B cell (primary cell): ENCODE measurements around the gene AARS2. TPM values are rescaled to one million over a fixed set of nuclear protein-coding genes. Genes with fewer than 3 reads are reported as not detected.

Experiments used
- ATAC-seq: fragments of 200-7000 bp; cut with Tn5 transposase; one replicate; pipeline ENCODE4 v1.10.0; 2021; ENCODE audit warnings: low read depth, mild to moderate bottlenecking, moderate number of reproducible peaks, moderate library complexity
- CTCF ChIA-PET: fragments of 350-600 bp; sonication (Branson Sonifier 250); formaldehyde crosslinking; loops from one replicate; lab custom pipeline; 2021; ENCODE audit warnings: antibody characterized with exemption, inconsistent platforms; lab: Charles Lee
- POLR2A ChIA-PET: fragments of 350-600 bp; sonication (Branson Sonifier 250); formaldehyde crosslinking; loops from one replicate; lab custom pipeline; 2021; ENCODE audit warnings: antibody characterized with exemption; lab: Charles Lee
- DNase-seq: peaks from one replicate; pipeline ENCODE4 v3.0.0; 2013
- H2AFZ ChIP-seq: 2 replicates; pipeline ENCODE4 v1.6.1; 2012; ENCODE audit warnings: mild to moderate bottlenecking, low read depth, low read length; ENCODE audit not compliant: insufficient read depth, poor library complexity, severe bottlenecking
- H3K27ac ChIP-seq, 2 donors: 1 replicate in 1 of 2; 2 replicates in 1 of 2; pipeline ENCODE4 v1.5.1; 2012 to 2013; ENCODE audit warnings: low read length in 2 of 2, mild to moderate bottlenecking in 2 of 2, moderate library complexity in 1 of 2
- H3K27me3 ChIP-seq, 4 experiments: fragments of 200-600 bp in 1 of 4; sonication (generic) in 1 of 4; replicated peaks in 1 of 4; 1 replicate in 2 of 4; 2 replicates in 2 of 4; pipeline versions ENCODE4 v1.6.1 to v1.7.0; 2013 to 2016; ENCODE audit warnings: low read length in 3 of 4, mild to moderate bottlenecking in 2 of 4, mixed read lengths in 1 of 4, moderate library complexity in 1 of 4; ENCODE audit not compliant: insufficient read depth in 4 of 4, control insufficient read depth in 3 of 4; ENCODE audit errors: control extremely low read depth in 1 of 4
- H3K36me3 ChIP-seq, 2 experiments: replicated peaks in 1 of 2; 1 replicate in 1 of 2; 2 replicates in 1 of 2; pipeline versions ENCODE4 v1.6.1 to v1.7.1; 2013; ENCODE audit warnings: low read length in 1 of 2; ENCODE audit not compliant: insufficient read depth in 2 of 2, control insufficient read depth in 1 of 2; ENCODE audit errors: control extremely low read depth in 1 of 2, extremely low read depth in 1 of 2
- H3K4me1 ChIP-seq, 2 donors: fragments of 200-600 bp in 1 of 2; sonication (generic) in 1 of 2; 1 replicate in 1 of 2; 2 replicates in 1 of 2; pipeline versions ENCODE4 v1.5.1 to v1.6.1; 2013 to 2017; ENCODE audit warnings: low read length in 2 of 2; ENCODE audit not compliant: control insufficient read depth in 2 of 2, insufficient read depth in 2 of 2
- H3K4me2 ChIP-seq: replicated peaks from 2 replicates; pipeline ENCODE3; 2012; ENCODE audit warnings: mild to moderate bottlenecking, low read depth, low read length; ENCODE audit not compliant: poor library complexity, severe bottlenecking
- H3K4me3 ChIP-seq, 5 experiments: fragments of 200-600 bp in 1 of 5; sonication (generic) in 1 of 5; 1 replicate in 3 of 5; 2 replicates in 2 of 5; pipeline versions ENCODE4 v1.5.1 to v1.7.0; 2011 to 2016; ENCODE audit warnings: low read length in 4 of 5, mild to moderate bottlenecking in 4 of 5, low read depth in 2 of 5, control low read depth in 1 of 5, moderate library complexity in 1 of 5; ENCODE audit not compliant: insufficient read depth in 1 of 5; ENCODE audit errors: control extremely low read depth in 1 of 5, extremely low read depth in 1 of 5
- H3K79me2 ChIP-seq: fragments of 200-600 bp; sonication (generic); one replicate; pipeline ENCODE4 v1.6.0; 2016; ENCODE audit warnings: low read length; ENCODE audit not compliant: control insufficient read depth, insufficient read depth
- H3K9ac ChIP-seq: fragments of 200-600 bp; sonication (generic); 2 replicates; pipeline ENCODE4 v1.6.1; 2017; ENCODE audit warnings: mild to moderate bottlenecking, low read length, moderate library complexity
- H3K9me3 ChIP-seq, 3 donors: one replicate each; pipeline versions ENCODE4 v1.6.1 to v1.7.1; 2013; ENCODE audit warnings: low read length in 2 of 3; ENCODE audit not compliant: control insufficient read depth in 2 of 3, insufficient read depth in 1 of 3; ENCODE audit errors: control extremely low read depth in 1 of 3
- H4K20me1 ChIP-seq: 2 replicates; pipeline ENCODE4 v1.6.0; 2012; ENCODE audit warnings: mild to moderate bottlenecking, low read length; ENCODE audit not compliant: insufficient read depth, control insufficient read depth, poor library complexity, severe bottlenecking
- H3K27ac Mint-ChIP-seq: one replicate; pipeline ENCODE4 v1.8.0; 2021; ENCODE audit warnings: mixed read lengths
- H3K27me3 Mint-ChIP-seq: one replicate; pipeline ENCODE4 v1.8.0; 2021; ENCODE audit warnings: mixed read lengths
- H3K4me1 Mint-ChIP-seq: one replicate; pipeline ENCODE4 v1.8.0; 2021; ENCODE audit warnings: mixed read lengths
- H3K4me3 Mint-ChIP-seq: one replicate; pipeline ENCODE4 v1.8.0; 2021; ENCODE audit warnings: mixed read lengths
- H3K9me3 Mint-ChIP-seq: one replicate; pipeline ENCODE4 v1.8.0; 2022; ENCODE audit warnings: mixed read lengths; ENCODE audit not compliant: insufficient read depth
- CTCF ChIP-seq: fragments of 200-600 bp; IDR thresholded peaks from one replicate; pipeline ENCODE4 v1.8.0; 2022; ENCODE audit warnings: antibody characterized with exemption, mild to moderate bottlenecking
- EZH2 ChIP-seq: IDR thresholded peaks from 2 replicates; pipeline ENCODE4 v1.6.1; 2012; ENCODE audit warnings: borderline replicate concordance, low read depth, mild to moderate bottlenecking, moderate library complexity, low read length; ENCODE audit not compliant: insufficient read depth, poor library complexity, severe bottlenecking
- WGBS: methylation state at CpG from one replicate; pipeline ENCODE4 v1.1.5; 2013; ENCODE audit warnings: missing lambda C conversion rate; ENCODE audit not compliant: insufficient coverage; 5-methylcytosine and 5-hydroxymethylcytosine counted together
- intact Hi-C: fragments of 100-400 bp; cut with micrococcal nuclease; formaldehyde crosslinking; loops from one replicate; pipeline ENCODE4 v1.10.0; 2022
- polyA plus RNA-seq: library from polyadenylated mRNA; depleted of rRNA; stranded (reverse); fragments of >200 nt; gene quantifications from 2 replicates; pipeline ENCODE4 v1.2.3, GENCODE V29; 2012
- total RNA-seq, 2 donors: library from RNA; stranded (reverse); fragments of 120-200 nt in 1 of 2; gene quantifications; 1 replicate in 1 of 2; 2 replicates in 1 of 2; pipeline versions ENCODE4 v1.2.3 to v1.2.4, GENCODE V29; 2013 to 2022

Gene AARS2
- total and polyA plus RNA-seq, 2 donors (not counting 1 experiment from before 2014, with no cell fraction given): 11.3 to 21.3 TPM

- DNase-seq (no peak), ATAC-seq (no peak)
- Histone ChIP-seq H3K4me2 (peak overlapping the region; percentile 92), H4K20me1 (no peaks in the 10 kb centered on the region), H3K79me2 (peaks cover 17% of the 10 kb centered on the region), H3K27me3 (peaks cover 0 to 4% (median 0%) of the 10 kb centered on the region in 4 experiments), H3K36me3 (peaks cover 0 to 37% of the 10 kb centered on the region in 2 experiments), H2AFZ (no peak overlapping the region), H3K4me1 (peaks cover 7 to 9% of the 10 kb centered on the region in 2 donors), H3K27ac (no peak overlapping the region), H3K9ac (no peak overlapping the region), H3K4me3 (no peak overlapping the region), H3K9me3 (no peaks in the 10 kb centered on the region)
- ChIA-PET CTCF (interaction anchor here (1.1 to 2.8 kb wide), 3 partner anchors 44 to 138 kb away, joined by 4 to 16 read pairs (median 10); no protein-coding TSS in a partner anchor), POLR2A (interaction anchor here (0.6 kb wide), 1 partner anchor 65 kb away, joined by 3 read pairs; the partner anchor contains the start of gene HSP90AB1)
- no peaks in the 10 kb centered on the region for H3K9me3 Mint-ChIP-seq
- 100% methylated on average over 1 of the region's 3 CpGs for WGBS
- peak overlapping the region; percentile 63 for H3K27ac Mint-ChIP-seq
- H3K4me1 Mint-ChIP-seq: peaks cover 17% of the 10 kb centered on the region
- H3K27me3 Mint-ChIP-seq: no peaks in the 10 kb centered on the region
- TF ChIP-seq EZH2: no peak
- TF ChIP-seq CTCF: no peak
- peak overlapping the region; percentile 94 for H3K4me3 Mint-ChIP-seq
- intact Hi-C loops: loop anchor here (2.0 kb wide), 2 partner anchors 65 to 89 kb away; partner anchors contain the start of genes HSP90AB1 and SLC29A1
These were observed 1.4 kb downstream of the AARS2 start for GRCh38 chr6:44311767-44312166.

DNA sequence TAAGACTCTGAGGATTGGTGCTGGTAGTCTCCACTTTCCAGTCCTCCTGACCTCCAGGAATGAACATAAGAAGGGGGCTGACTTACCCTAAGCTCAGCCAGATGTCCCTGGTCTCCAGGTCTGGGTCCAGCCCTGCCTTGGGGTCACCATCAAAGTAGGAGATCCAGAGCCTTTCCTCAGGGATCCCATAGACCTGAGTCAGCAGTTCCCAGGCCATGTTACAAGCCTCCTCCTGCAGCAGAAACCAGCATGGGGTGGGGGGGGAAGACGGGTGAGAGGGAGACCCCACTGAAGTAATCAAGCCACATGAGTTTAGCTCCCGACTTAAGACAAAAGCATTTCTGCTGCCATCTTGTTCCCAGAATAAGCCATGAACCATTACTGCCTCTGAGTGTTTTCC lies 1.8 kb downstream of the AARS2 start:
- Histone ChIP-seq H3K9me3 (no peaks in the 10 kb centered on the region), H3K27me3 (peaks cover 0 to under 1% (median 0%) of the 10 kb centered on the region in 4 experiments), H3K4me2 (no peak overlapping the region), H3K27ac (no peak overlapping the region), H3K9ac (no peak overlapping the region), H3K4me1 (peaks cover 7 to 9% of the 10 kb centered on the region in 2 donors), H3K79me2 (peaks cover 17% of the 10 kb centered on the region), H3K4me3 (no peak overlapping the region), H2AFZ (no peak overlapping the region), H4K20me1 (no peaks in the 10 kb centered on the region), H3K36me3 (peaks cover 0 to 37% of the 10 kb centered on the region in 2 experiments)
- TF ChIP-seq CTCF: no peak
- no peak for TF ChIP-seq EZH2
- ATAC-seq (no peak), DNase-seq (no peak)
- CTCF ChIA-PET: interaction anchor here (1.1 to 2.8 kb wide), 3 partner anchors 27 to 138 kb away, joined by 4 to 10 read pairs (median 4); no protein-coding TSS in a partner anchor
- H3K27ac Mint-ChIP-seq: no peak overlapping the region
- no peaks in the 10 kb centered on the region for H3K9me3 Mint-ChIP-seq
- H3K27me3 Mint-ChIP-seq: no peaks in the 10 kb centered on the region
- 78% methylated on average over 1 of the region's 2 CpGs for WGBS
- intact Hi-C loops: no loop called here
- H3K4me1 Mint-ChIP-seq: peaks cover 17% of the 10 kb centered on the region
- H3K4me3 Mint-ChIP-seq: peak overlapping the region; percentile 94
- POLR2A ChIA-PET: interaction anchor here (0.6 kb wide), 1 partner anchor 65 kb away, joined by 3 read pairs; the partner anchor contains the start of gene HSP90AB1
